Choroid plexus epithelial cell (primary cell): Measurements from ENCODE around the gene COMP.
A peak's percentile ranks its signal among the peaks of the same experiment; 100 is the strongest.
"Not testable (repeated sequence)": the region's sequence is repeated elsewhere in the genome, so short reads cannot be mapped to it uniquely, and the experiment has no call there.

Experiments used
- DNase-seq: peaks from one replicate; pipeline ENCODE4 v3.0.0-alpha.2; 2010; ENCODE audit warnings: low read depth
- H3K4me3 ChIP-seq: 2 replicates; pipeline ENCODE4 v1.5.1; 2011; ENCODE audit warnings: low read depth, mild to moderate bottlenecking, control low read depth, low read length, moderate library complexity
- CTCF ChIP-seq: conservative IDR thresholded peaks from 2 replicates; pipeline ENCODE4 v1.5.1; 2011; ENCODE audit warnings: low read depth, mild to moderate bottlenecking, control low read depth, inconsistent platforms, low read length, moderate library complexity

Gene COMP

GRCh38 chr19:18832306-18833140 lies 41.4 kb upstream of the COMP start:
- no peak for DNase-seq

GRCh38 chr19:18831524-18832305 lies 40.6 kb upstream of the COMP start, which contains the start of gene UPF1:
Gene UPF1 (plus strand): TSS chr19:18831959. CDS start chr19:18832210, 251 bp downstream.
- no peak for TF ChIP-seq CTCF

More at GRCh38 chr19:18832306-18833140, 41.4 kb upstream of the COMP start:
- TF ChIP-seq CTCF = peak; percentile 34
- peak overlapping the region; percentile 83 for H3K4me3 ChIP-seq

GRCh38 chr19:18830488-18830887 lies 39.4 kb upstream of the COMP start:
- no peak for DNase-seq
- no peak overlapping the region for H3K4me3 ChIP-seq

More at GRCh38 chr19:18831524-18832305, 40.6 kb upstream of the COMP start, which contains the start of gene UPF1:
- DNase-seq = peak; percentile 89
- peak within 1 kb of the TSS; percentile 83 for H3K4me3 ChIP-seq

GRCh38 chr19:18828786-18829185 lies 37.7 kb upstream of the COMP start:
- DNase-seq = no peak
- TF ChIP-seq CTCF = no peak
- H3K4me3 ChIP-seq = no peak overlapping the region

More at GRCh38 chr19:18830488-18830887, 39.4 kb upstream of the COMP start:
- no peak for TF ChIP-seq CTCF

GRCh38 chr19:18817574-18817973 lies 26.5 kb upstream of the COMP start:
- H3K4me3 ChIP-seq = no peak overlapping the region
- no peak for TF ChIP-seq CTCF
- no peak for DNase-seq

- not testable (repeated sequence) for H3K4me3 ChIP-seq, DNase-seq
Measured at GRCh38 chr19:18816645-18817044, 25.5 kb upstream of the COMP start.

GRCh38 chr19:18815673-18816072 lies 24.6 kb upstream of the COMP start:
- no peak for DNase-seq
- H3K4me3 ChIP-seq = no peak overlapping the region
- no peak for TF ChIP-seq CTCF
